H1 (cell line): ENCODE measurements around the gene SLC22A31. TPM values are rescaled to one million over a fixed set of nuclear protein-coding genes. Genes with fewer than 3 reads are reported as not detected.

Experiments used
- CTCF ChIA-PET: fragments of 300-600 bp; sonication (Branson Sonifier 250); formaldehyde crosslinking; loops from one replicate; lab custom pipeline; 2021; ENCODE audit not compliant: partially characterized antibody; lab: Charles Lee
- POLR2A ChIA-PET: fragments of 300-600 bp; sonication (Branson Sonifier 250); formaldehyde crosslinking; loops from one replicate; lab custom pipeline; 2021; ENCODE audit warnings: inconsistent platforms; ENCODE audit not compliant: partially characterized antibody; lab: Charles Lee
- DNase-seq, 2 experiments: peaks; one replicate each; pipeline versions ENCODE4 v3.0.0 to v3.0.0-alpha.2; 2010 to 2022; ENCODE audit warnings: low spot score in 2 of 2, low read depth in 1 of 2, mixed read lengths in 1 of 2
- FAIRE-seq: peaks from 2 replicates; lab custom pipeline; 2011; peaks lifted over from hg19 to GRCh38; lab: Jason Lieb, UNC
- H2AFZ ChIP-seq: 2 replicates; pipeline ENCODE4 v1.8.1; 2012; ENCODE audit warnings: low read length, inconsistent platforms
- H2AK5ac ChIP-seq: 2 replicates; pipeline ENCODE4 v1.6.1; 2013; ENCODE audit warnings: low read depth, low read length
- H2BK120ac ChIP-seq: replicated peaks from 2 replicates; pipeline ENCODE3; 2013; ENCODE audit warnings: low read depth, low read length, inconsistent platforms
- H2BK12ac ChIP-seq: 2 replicates; pipeline ENCODE4 v1.6.1; 2013; ENCODE audit warnings: low read depth, low read length
- H2BK15ac ChIP-seq: 2 replicates; pipeline ENCODE4 v1.6.1; 2013; ENCODE audit warnings: low read length
- H2BK20ac ChIP-seq: 2 replicates; pipeline ENCODE4 v1.6.1; 2013; ENCODE audit warnings: low read length
- H2BK5ac ChIP-seq: 2 replicates; pipeline ENCODE4 v1.6.1; 2013; ENCODE audit warnings: low read depth, low read length
- H3K14ac ChIP-seq: 2 replicates; pipeline ENCODE4 v1.6.1; 2013; ENCODE audit warnings: inconsistent platforms; ENCODE audit not compliant: insufficient read length
- H3K18ac ChIP-seq: 2 replicates; pipeline ENCODE4 v1.6.1; 2013; ENCODE audit warnings: low read length; ENCODE audit errors: extremely low read depth
- H3K23ac ChIP-seq: 2 replicates; pipeline ENCODE4 v1.6.1; 2013; ENCODE audit warnings: inconsistent platforms; ENCODE audit not compliant: insufficient read length
- H3K23me2 ChIP-seq: 2 replicates; pipeline ENCODE4 v1.6.1; 2013; ENCODE audit warnings: low read depth, low read length
- H3K27ac ChIP-seq: 2 replicates; pipeline ENCODE4 v1.6.1; 2011; ENCODE audit warnings: low read depth, low read length, inconsistent platforms
- H3K27me3 ChIP-seq, 4 experiments: replicated peaks in 1 of 4; 1 replicate in 1 of 4; 2 replicates in 3 of 4; pipeline versions ENCODE4 v1.6.1 to v1.8.1; 2011 to 2013; ENCODE audit warnings: low read length in 3 of 4, mild to moderate bottlenecking in 3 of 4, inconsistent platforms in 2 of 4, mixed read lengths in 2 of 4, moderate library complexity in 1 of 4; ENCODE audit not compliant: control insufficient read depth in 3 of 4, insufficient read depth in 3 of 4; ENCODE audit errors: extremely low read depth in 1 of 4
- H3K36me3 ChIP-seq, 4 experiments: 2 replicates each; pipeline versions ENCODE4 v1.6.1 to v1.8.1; 2011 to 2013; ENCODE audit warnings: mild to moderate bottlenecking in 4 of 4, low read length in 3 of 4, moderate library complexity in 2 of 4, control low read depth in 1 of 4, inconsistent platforms in 1 of 4; ENCODE audit not compliant: insufficient read depth in 4 of 4, control insufficient read depth in 2 of 4
- H3K4ac ChIP-seq: replicated peaks from 2 replicates; pipeline ENCODE3; 2013; ENCODE audit warnings: low read length, low read depth, mixed read lengths, inconsistent platforms; ENCODE audit not compliant: insufficient read length
- H3K4me1 ChIP-seq, 4 experiments: replicated peaks in 1 of 4; 1 replicate in 1 of 4; 2 replicates in 3 of 4; pipeline versions ENCODE4 v1.6.1 to v1.8.1; 2011 to 2013; ENCODE audit warnings: low read length in 3 of 4, inconsistent platforms in 2 of 4, mixed read lengths in 1 of 4; ENCODE audit not compliant: insufficient read depth in 4 of 4, control insufficient read depth in 3 of 4
- H3K4me2 ChIP-seq, 2 experiments: 2 replicates each; pipeline versions ENCODE4 v1.6.1 to v1.8.1; 2011 to 2013; ENCODE audit warnings: low read depth in 2 of 2, low read length in 2 of 2, control low read depth in 1 of 2, inconsistent platforms in 1 of 2, mild to moderate bottlenecking in 1 of 2; ENCODE audit not compliant: insufficient read depth in 1 of 2
- H3K4me3 ChIP-seq, 4 experiments: fragments of 200-600, 300-600 bp in 1 of 4; sonication (generic), shearing (Covaris generic), sonication (Bioruptor Twin) in 1 of 4; 2 replicates each; pipeline versions ENCODE4 v1.5.1 to v1.8.1; 2011 to 2016; ENCODE audit warnings: low read length in 4 of 4, low read depth in 3 of 4, control low read depth in 2 of 4, inconsistent platforms in 2 of 4, mild to moderate bottlenecking in 2 of 4, mixed read lengths in 1 of 4, moderate library complexity in 1 of 4; ENCODE audit not compliant: insufficient read depth in 2 of 4; ENCODE audit errors: extremely low read depth in 1 of 4
- H3K56ac ChIP-seq: replicated peaks from 2 replicates; pipeline ENCODE3; 2013; ENCODE audit warnings: low read depth, mild to moderate bottlenecking, mixed read lengths, low read length, inconsistent platforms; ENCODE audit not compliant: insufficient read length
- H3K79me1 ChIP-seq: 2 replicates; pipeline ENCODE4 v1.6.1; 2013; ENCODE audit warnings: low read depth, low read length, control low read depth
- H3K79me2 ChIP-seq, 2 experiments: 2 replicates each; pipeline versions ENCODE4 v1.6.1 to v1.8.1; 2012 to 2013; ENCODE audit warnings: low read length in 2 of 2, mild to moderate bottlenecking in 2 of 2, inconsistent platforms in 1 of 2; ENCODE audit not compliant: insufficient read depth in 2 of 2, control insufficient read depth in 1 of 2
- H3K9ac ChIP-seq, 4 experiments: replicated peaks in 1 of 4; 1 replicate in 1 of 4; 2 replicates in 3 of 4; pipeline versions ENCODE4 v1.6.1 to v1.8.1; 2011 to 2013; ENCODE audit warnings: low read depth in 3 of 4, low read length in 3 of 4, control low read depth in 2 of 4, mild to moderate bottlenecking in 2 of 4, moderate library complexity in 2 of 4, inconsistent platforms in 1 of 4; ENCODE audit errors: extremely low read depth in 1 of 4
- H3K9me3 ChIP-seq, 2 experiments: 2 replicates each; pipeline versions ENCODE4 v1.6.1 to v1.8.1; 2012 to 2013; ENCODE audit warnings: mild to moderate bottlenecking in 2 of 2, moderate library complexity in 2 of 2, control low read depth in 1 of 2, inconsistent platforms in 1 of 2, low read depth in 1 of 2, low read length in 1 of 2, mixed read lengths in 1 of 2; ENCODE audit not compliant: insufficient read depth in 2 of 2
- H4K20me1 ChIP-seq, 2 experiments: replicated peaks in 1 of 2; 2 replicates each; pipeline versions ENCODE3 to v1.8.1; 2011 to 2013; ENCODE audit warnings: inconsistent platforms in 2 of 2, low read length in 2 of 2, mild to moderate bottlenecking in 1 of 2; ENCODE audit not compliant: insufficient read depth in 2 of 2, control insufficient read depth in 1 of 2
- H4K5ac ChIP-seq: 2 replicates; pipeline ENCODE4 v1.6.1; 2013; ENCODE audit warnings: low read length, low read depth, mixed read lengths, inconsistent platforms; ENCODE audit not compliant: insufficient read length
- H4K8ac ChIP-seq: 2 replicates; pipeline ENCODE4 v1.8.0; 2013; ENCODE audit warnings: mild to moderate bottlenecking, moderate library complexity, low read length, inconsistent platforms; ENCODE audit not compliant: insufficient read depth; ENCODE audit errors: extremely low read depth
- H4K91ac ChIP-seq: replicated peaks from 2 replicates; pipeline ENCODE3; 2013; ENCODE audit warnings: low read length, mixed read lengths, inconsistent platforms; ENCODE audit not compliant: insufficient read length
- BACH1 ChIP-seq: IDR thresholded peaks from 2 replicates; pipeline ENCODE4 v1.6.1; 2012; ENCODE audit warnings: low read length, improper control_type of control experiment
- BRCA1 ChIP-seq: IDR thresholded peaks from 2 replicates; pipeline ENCODE4 v1.6.1; 2012; ENCODE audit warnings: low read depth, low read length, improper control_type of control experiment
- CBX5 ChIP-seq: fragments of 300-800, 300-1000 bp; sonication (generic); IDR thresholded peaks from 2 replicates; pipeline ENCODE4 v1.7.1; 2016; ENCODE audit warnings: antibody characterized with exemption, low read length, low read depth
- CHD1 ChIP-seq: IDR thresholded peaks from 2 replicates; pipeline ENCODE4 v1.6.1; 2012; ENCODE audit warnings: low read depth, low read length, improper control_type of control experiment
- CREB1 ChIP-seq: IDR thresholded peaks from 2 replicates; pipeline ENCODE4 v1.6.1; 2012; ENCODE audit warnings: inconsistent platforms
- EGR1 ChIP-seq: IDR thresholded peaks from 2 replicates; pipeline ENCODE4 v1.6.1; 2011; ENCODE audit warnings: low read depth, low read length, borderline replicate concordance
- EP300 ChIP-seq, 2 experiments: IDR thresholded peaks; 1 replicate in 1 of 2; 2 replicates in 1 of 2; pipeline ENCODE4 v1.6.1; 2011 to 2012; ENCODE audit warnings: low read depth in 2 of 2, low read length in 2 of 2, mild to moderate bottlenecking in 2 of 2, borderline replicate concordance in 1 of 2, inconsistent platforms in 1 of 2, moderate library complexity in 1 of 2
- KDM4A ChIP-seq: IDR thresholded peaks from one replicate; pipeline ENCODE4 v1.7.1; 2012; ENCODE audit warnings: low read depth, mild to moderate bottlenecking, moderate library complexity, low read length, inconsistent platforms; ENCODE audit not compliant: severe bottlenecking
- PHF8 ChIP-seq: fragments of 200-600 bp; sonication (generic); conservative IDR thresholded peaks from 2 replicates; pipeline ENCODE4 v1.7.1; 2012; ENCODE audit warnings: low read depth, mild to moderate bottlenecking, inconsistent platforms, low read length, moderate library complexity
- POLR2A ChIP-seq, 2 experiments: IDR thresholded peaks; 1 replicate in 1 of 2; 2 replicates in 1 of 2; pipeline ENCODE4 v1.6.1; 2011; ENCODE audit warnings: low read depth in 2 of 2, low read length in 2 of 2, mild to moderate bottlenecking in 2 of 2; ENCODE audit errors: control extremely low read depth in 1 of 2
- RFX5 ChIP-seq: IDR thresholded peaks from 2 replicates; pipeline ENCODE4 v1.6.1; 2011; ENCODE audit warnings: low read depth, low read length, improper control_type of control experiment, borderline replicate concordance
- RXRA ChIP-seq: IDR thresholded peaks from 2 replicates; pipeline ENCODE4 v1.6.1; 2011; ENCODE audit warnings: low read depth, mild to moderate bottlenecking, low read length, moderate library complexity; ENCODE audit not compliant: insufficient read depth
- TAF7 ChIP-seq: optimal IDR thresholded peaks from 2 replicates; pipeline ENCODE3; 2011; ENCODE audit warnings: low read depth, mild to moderate bottlenecking, inconsistent platforms, low read length, moderate library complexity, borderline replicate concordance
- WGBS, 2 experiments: shearing (Covaris generic) in 1 of 2; methylation state at CpG; one replicate each; pipeline versions ENCODE4 v1.1.6 to v1.1.7; 2013 to 2015; ENCODE audit warnings: low lambda C conversion rate in 2 of 2, mixed read lengths in 2 of 2, inconsistent platforms in 1 of 2, low coverage in 1 of 2, missing lambda C conversion rate in 1 of 2; ENCODE audit not compliant: insufficient replicate concordance in 2 of 2, insufficient coverage in 1 of 2, insufficient read length in 1 of 2; ENCODE audit errors: extremely low coverage in 1 of 2, missing lambda C conversion rate in 1 of 2; 5-methylcytosine and 5-hydroxymethylcytosine counted together
- polyA plus RNA-seq, 7 experiments: library from polyadenylated mRNA; depleted of rRNA in 3 of 7; stranded (reverse) in 5 of 7; unstranded in 2 of 7; fragments of >200 nt in 5 of 7; fragments of 200-250 nt in 2 of 7; gene quantifications; 1 replicate in 5 of 7; 2 replicates in 1 of 7; 4 replicates in 1 of 7; pipeline versions ENCODE4 v1.2.1 to v1.2.3, GENCODE V29; 2011 to 2013; ENCODE audit warnings: missing spikeins in 2 of 7, mixed read lengths in 2 of 7
- total RNA-seq: library from RNA; stranded (reverse); fragmentation: NEBNext Ultra II Directional; extraction: Animal tissue kit (Norgen Biotek cat#: 25700); gene quantifications from 2 replicates; pipeline ENCODE4 v1.2.1, GENCODE V29; 2021

The SLC22A31 gene
- total and polyA plus RNA-seq, 2 of the 8 experiments (the other 6 are each of a cell fraction or from before 2014, with no cell fraction given) = 7.7 to 10.6 TPM

- no peak overlapping the region for H2BK12ac ChIP-seq
- WGBS, 2 experiments = 89% methylated on average over 28 of the region's 41 CpGs; no CpG with 5 or more reads in 1 of the 2 experiments
- TF ChIP-seq TAF7 (no peak), EGR1 (no peak), KDM4A (no peak), BACH1 (no peak), PHF8 (no peak), POLR2A (IDR thresholded peaks at IDR 0.05; ENCODE audit: control extremely low read depth in 1 of 2, low read depth in 2 of 2, low read length in 2 of 2) (no peak), EP300 (IDR thresholded peaks at IDR 0.05; ENCODE audit: borderline replicate concordance in 1 of 2, low read depth in 2 of 2, low read length in 2 of 2) (no peak), RXRA (no peak), CBX5 (no peak), CHD1 (no peak), RFX5 (no peak), BRCA1 (no peak), CREB1 (no peak)
Observed at GRCh38 chr16:89152831-89153700, 47.3 kb downstream of the SLC22A31 start.

More at GRCh38 chr16:89152831-89153700, 47.3 kb downstream of the SLC22A31 start:
- H3K27ac ChIP-seq = no peak overlapping the region
- H2AK5ac ChIP-seq = no peak overlapping the region
- H3K4ac ChIP-seq = no peak overlapping the region
- H3K18ac ChIP-seq = no peak overlapping the region
- no peaks in the 10 kb centered on the region for H3K4me1 ChIP-seq
- no peak overlapping the region for H4K91ac ChIP-seq
- H3K23me2 ChIP-seq = no peaks in the 10 kb centered on the region; the same call in 1 of the 2 replicates
- no peak overlapping the region for H3K4me3 ChIP-seq
- no peak overlapping the region for H2BK120ac ChIP-seq
- peaks cover 6 to 8% of the 10 kb centered on the region in 2 experiments; a peak in 3 of 4 replicates for H3K9me3 ChIP-seq
- no peaks in the 10 kb centered on the region for H3K79me2 ChIP-seq
- no peak overlapping the region for H4K8ac ChIP-seq
- H2AFZ ChIP-seq = no peak overlapping the region
- H3K4me2 ChIP-seq = no peak overlapping the region
- H3K36me3 ChIP-seq = peaks cover 0 to 3% (median 0%) of the 10 kb centered on the region in 4 experiments; a peak in 3 of 8 replicates
- POLR2A ChIA-PET = interaction anchor here (1.4 kb wide), 1 partner anchor 8 kb away, joined by 5 read pairs; no protein-coding TSS in a partner anchor
- no peak for FAIRE-seq
- no peak overlapping the region for H2BK5ac ChIP-seq
- H3K79me1 ChIP-seq = no peaks in the 10 kb centered on the region
- H3K23ac ChIP-seq = no peak overlapping the region
- peaks cover 0 to 6% (median 1%) of the 10 kb centered on the region in 4 experiments; a peak in 2 of 7 replicates for H3K27me3 ChIP-seq
- H2BK15ac ChIP-seq = no peak overlapping the region
- H3K9ac ChIP-seq = no peak overlapping the region
- no peak for DNase-seq
- H4K5ac ChIP-seq = no peak overlapping the region
- H3K56ac ChIP-seq = no peak overlapping the region
- CTCF ChIA-PET = interaction anchor here (0.6 to 0.9 kb wide), 2 partner anchors 10 kb away, joined by 3 to 4 read pairs; no protein-coding TSS in a partner anchor
- H2BK20ac ChIP-seq = no peak overlapping the region
- H4K20me1 ChIP-seq = peaks cover 0 to 4% of the 10 kb centered on the region in 2 experiments
- no peak overlapping the region for H3K14ac ChIP-seq
